Calu3 (cell line): Measurements from ENCODE around the gene PARVB. TPM values are rescaled to one million over a fixed set of nuclear protein-coding genes. Genes with fewer than 3 reads are reported as not detected.

ENCODE experiments used
- BruUV-seq: library from RNA; stranded (reverse); fragments of 400-500 nt; replicated peaks from 2 replicates; lab custom pipeline; 2021; lab: Mats Ljungman, UMichigan
- CTCF ChIA-PET: fragments of 300-600 bp; sonication (Branson Sonifier 250); formaldehyde crosslinking; loops from one replicate; lab custom pipeline; 2022; ENCODE audit warnings: antibody characterized with exemption; lab: Charles Lee
- DNase-seq: peaks from one replicate; pipeline ENCODE4 v3.0.0; 2022
- H3K27ac Mint-ChIP-seq: one replicate; pipeline ENCODE4 v1.8.0; 2022; ENCODE audit warnings: mixed read lengths; ENCODE audit not compliant: unreplicated experiment
- H3K27me3 Mint-ChIP-seq: one replicate; pipeline ENCODE4 v1.8.0; 2022; ENCODE audit warnings: mixed read lengths; ENCODE audit not compliant: unreplicated experiment
- H3K36me3 Mint-ChIP-seq: one replicate; pipeline ENCODE4 v1.8.0; 2022; ENCODE audit warnings: mild to moderate bottlenecking, moderate library complexity, mixed read lengths; ENCODE audit not compliant: insufficient read depth, unreplicated experiment
- H3K4me1 Mint-ChIP-seq: one replicate; pipeline ENCODE4 v1.8.0; 2022; ENCODE audit warnings: mild to moderate bottlenecking, low read depth, mixed read lengths; ENCODE audit not compliant: unreplicated experiment
- H3K4me3 Mint-ChIP-seq: one replicate; pipeline ENCODE4 v1.8.0; 2022; ENCODE audit warnings: mild to moderate bottlenecking, low read depth, moderate library complexity, mixed read lengths; ENCODE audit not compliant: unreplicated experiment
- H3K9me3 Mint-ChIP-seq: one replicate; pipeline ENCODE4 v1.8.0; 2022; ENCODE audit warnings: low read depth, mixed read lengths; ENCODE audit not compliant: unreplicated experiment
- intact Hi-C: fragments of 100-400 bp; cut with micrococcal nuclease; formaldehyde crosslinking; loops from one replicate; pipeline ENCODE4 v1.10.0; 2022; ENCODE audit not compliant: unreplicated experiment
- total RNA-seq: library from RNA; stranded (reverse); gene quantifications from 2 replicates; pipeline ENCODE4 v1.2.3, GENCODE V29; 2022
- TF ChIP-seq, protein P1 (sequence below): fragments of 200-600 bp; IDR thresholded peaks from one replicate; pipeline ENCODE4 v1.8.0; 2022; ENCODE audit warnings: antibody characterized with exemption; ENCODE audit not compliant: unreplicated experiment

PARVB gene
- total RNA-seq, 1 experiment from 2014 or later = 15.6 TPM

- DNase-seq = no peak
- TF ChIP-seq, protein P1, sequence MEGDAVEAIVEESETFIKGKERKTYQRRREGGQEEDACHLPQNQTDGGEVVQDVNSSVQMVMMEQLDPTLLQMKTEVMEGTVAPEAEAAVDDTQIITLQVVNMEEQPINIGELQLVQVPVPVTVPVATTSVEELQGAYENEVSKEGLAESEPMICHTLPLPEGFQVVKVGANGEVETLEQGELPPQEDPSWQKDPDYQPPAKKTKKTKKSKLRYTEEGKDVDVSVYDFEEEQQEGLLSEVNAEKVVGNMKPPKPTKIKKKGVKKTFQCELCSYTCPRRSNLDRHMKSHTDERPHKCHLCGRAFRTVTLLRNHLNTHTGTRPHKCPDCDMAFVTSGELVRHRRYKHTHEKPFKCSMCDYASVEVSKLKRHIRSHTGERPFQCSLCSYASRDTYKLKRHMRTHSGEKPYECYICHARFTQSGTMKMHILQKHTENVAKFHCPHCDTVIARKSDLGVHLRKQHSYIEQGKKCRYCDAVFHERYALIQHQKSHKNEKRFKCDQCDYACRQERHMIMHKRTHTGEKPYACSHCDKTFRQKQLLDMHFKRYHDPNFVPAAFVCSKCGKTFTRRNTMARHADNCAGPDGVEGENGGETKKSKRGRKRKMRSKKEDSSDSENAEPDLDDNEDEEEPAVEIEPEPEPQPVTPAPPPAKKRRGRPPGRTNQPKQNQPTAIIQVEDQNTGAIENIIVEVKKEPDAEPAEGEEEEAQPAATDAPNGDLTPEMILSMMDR = no peak
- H3K4me1 Mint-ChIP-seq = no peaks in the 10 kb centered on the region
- H3K4me3 Mint-ChIP-seq = no peak overlapping the region
- no peaks in the 10 kb centered on the region for H3K36me3 Mint-ChIP-seq
- H3K27me3 Mint-ChIP-seq = no peaks in the 10 kb centered on the region
- no peaks in the 10 kb centered on the region for H3K9me3 Mint-ChIP-seq
- CTCF ChIA-PET = no interaction called here
- intact Hi-C loops = no loop called here
- no peak overlapping the region for H3K27ac Mint-ChIP-seq
- no TSS peak for BruUV-seq
Measured at GRCh38 chr22:44159811-44160210, 135.7 kb downstream of the PARVB start.

- TF ChIP-seq, protein P1 = no peak
- Mint-ChIP-seq H3K36me3 (no peaks in the 10 kb centered on the region), H3K9me3 (no peaks in the 10 kb centered on the region), H3K27ac (no peak overlapping the region), H3K4me1 (no peaks in the 10 kb centered on the region), H3K27me3 (no peaks in the 10 kb centered on the region), H3K4me3 (no peak overlapping the region)
- BruUV-seq = no TSS peak
- intact Hi-C loops = no loop called here
- no peak for DNase-seq
- CTCF ChIA-PET = no interaction called here
Measured at GRCh38 chr22:44160421-44160820, 136.3 kb downstream of the PARVB start.

DNA sequence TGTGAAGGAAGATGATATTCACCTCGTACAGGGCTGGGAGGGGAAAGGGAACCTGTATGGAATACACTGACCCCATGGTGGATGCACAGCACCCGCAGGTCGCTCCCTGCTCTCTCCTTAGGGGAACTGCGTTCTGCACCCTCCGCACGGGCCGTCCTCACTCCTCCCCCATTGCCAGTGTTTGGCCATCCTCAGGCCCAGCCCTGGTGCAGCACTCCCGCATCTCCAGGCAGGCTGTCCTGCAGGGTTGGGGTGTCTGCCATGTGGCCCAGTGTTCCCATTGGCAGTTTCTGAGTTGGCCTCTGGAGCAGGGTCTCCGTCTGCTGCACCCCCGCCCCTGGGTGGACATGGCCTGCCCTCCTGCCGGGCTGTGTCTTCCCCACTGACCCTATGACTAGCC, 137.6 kb downstream of the PARVB start:
- Mint-ChIP-seq H3K4me3 (no peak overlapping the region), H3K9me3 (no peaks in the 10 kb centered on the region), H3K27me3 (no peaks in the 10 kb centered on the region), H3K36me3 (no peaks in the 10 kb centered on the region), H3K4me1 (no peaks in the 10 kb centered on the region), H3K27ac (peak overlapping the region; percentile 44)
- no peak for DNase-seq
- intact Hi-C loops = no loop called here
- TF ChIP-seq, protein P1 = no peak
- CTCF ChIA-PET = no interaction called here
- BruUV-seq = no TSS peak

- H3K9me3 Mint-ChIP-seq = no peaks in the 10 kb centered on the region
- no peaks in the 10 kb centered on the region for H3K36me3 Mint-ChIP-seq
- H3K4me1 Mint-ChIP-seq = no peaks in the 10 kb centered on the region
- no peak overlapping the region for H3K27ac Mint-ChIP-seq
- H3K27me3 Mint-ChIP-seq = no peaks in the 10 kb centered on the region
- DNase-seq = no peak
- no TSS peak for BruUV-seq
- CTCF ChIA-PET = no interaction called here
- intact Hi-C loops = no loop called here
- TF ChIP-seq, protein P1 = no peak
- no peak overlapping the region for H3K4me3 Mint-ChIP-seq
Measured at GRCh38 chr22:44162960-44163359, 138.9 kb downstream of the PARVB start.

GRCh38 chr22:44163536-44163935, 139.4 kb downstream of the PARVB start:
- no peak for DNase-seq
- Mint-ChIP-seq H3K4me3 (no peak overlapping the region), H3K27ac (no peak overlapping the region), H3K4me1 (no peaks in the 10 kb centered on the region), H3K27me3 (no peaks in the 10 kb centered on the region), H3K9me3 (no peaks in the 10 kb centered on the region), H3K36me3 (no peaks in the 10 kb centered on the region)
- TF ChIP-seq, protein P1 = no peak
- no TSS peak for BruUV-seq
- intact Hi-C loops = no loop called here
- CTCF ChIA-PET = no interaction called here
